Liver (tissue), 9 donors: Measurements from ENCODE around the gene PAK1. TPM values are rescaled to one million over a fixed set of nuclear protein-coding genes. Genes with fewer than 3 reads are reported as not detected.

Experiments used
- DNase-seq: peaks from one replicate; pipeline ENCODE4 v3.0.0-alpha.2; 2017; ENCODE audit warnings: low spot score
- H3K27ac ChIP-seq, 2 donors: one replicate each; pipeline ENCODE4 v1.7.0; 2013; ENCODE audit warnings: inconsistent platforms in 2 of 2, low read length in 2 of 2, control low read depth in 1 of 2, low read depth in 1 of 2, mild to moderate bottlenecking in 1 of 2
- H3K27me3 ChIP-seq, 4 donors: one replicate each; pipeline versions ENCODE4 v1.6.1 to v1.7.0; 2013; ENCODE audit warnings: low read length in 3 of 4, inconsistent platforms in 1 of 4, mild to moderate bottlenecking in 1 of 4, moderate library complexity in 1 of 4; ENCODE audit not compliant: control insufficient read depth in 4 of 4, insufficient read depth in 4 of 4
- H3K36me3 ChIP-seq, 4 donors: one replicate each; pipeline versions ENCODE4 v1.6.1 to v1.7.0; 2013; ENCODE audit warnings: low read length in 3 of 4, mild to moderate bottlenecking in 3 of 4, low read depth in 1 of 4, moderate library complexity in 1 of 4; ENCODE audit not compliant: control insufficient read depth in 4 of 4, insufficient read depth in 3 of 4
- H3K4me1 ChIP-seq, 4 donors: one replicate each; pipeline versions ENCODE4 v1.6.1 to v1.7.0; 2013; ENCODE audit warnings: low read length in 3 of 4, mild to moderate bottlenecking in 3 of 4, moderate library complexity in 1 of 4; ENCODE audit not compliant: control insufficient read depth in 4 of 4, insufficient read depth in 4 of 4
- H3K4me3 ChIP-seq, 3 donors: one replicate each; pipeline versions ENCODE4 v1.6.1 to v1.7.0; 2013; ENCODE audit warnings: low read length in 3 of 3, control low read depth in 1 of 3, low read depth in 1 of 3, mild to moderate bottlenecking in 1 of 3
- H3K9ac ChIP-seq, 2 donors: one replicate each; pipeline ENCODE4 v1.7.0; 2013; ENCODE audit warnings: low read length in 2 of 2, mild to moderate bottlenecking in 2 of 2, moderate library complexity in 2 of 2, control low read depth in 1 of 2, low read depth in 1 of 2
- H3K9me3 ChIP-seq, 4 donors: one replicate each; pipeline versions ENCODE4 v1.6.1 to v1.7.0; 2013; ENCODE audit warnings: low read length in 3 of 4; ENCODE audit not compliant: control insufficient read depth in 4 of 4
- ATF3 ChIP-seq: IDR thresholded peaks from 2 replicates; pipeline ENCODE4 v1.6.1; 2016; ENCODE audit warnings: antibody characterized with exemption
- EGR1 ChIP-seq, 2 donors: IDR thresholded peaks; 2 replicates each; pipeline ENCODE4 v1.6.1; 2016 to 2018; ENCODE audit warnings: antibody characterized with exemption in 2 of 2, low read depth in 2 of 2
- FOXA1 ChIP-seq: IDR thresholded peaks from 2 replicates; pipeline ENCODE4 v1.6.1; 2016; ENCODE audit warnings: antibody characterized with exemption
- FOXA2 ChIP-seq: IDR thresholded peaks from 2 replicates; pipeline ENCODE4 v1.6.1; 2016; ENCODE audit warnings: antibody characterized with exemption
- GABPA ChIP-seq, 2 donors: IDR thresholded peaks in 1 of 2; conservative IDR thresholded peaks in 1 of 2; 2 replicates each; pipeline ENCODE4 v1.6.1; 2016; ENCODE audit warnings: antibody characterized with exemption in 2 of 2, mild to moderate bottlenecking in 1 of 2, moderate library complexity in 1 of 2
- HNF4A ChIP-seq, 2 donors: conservative IDR thresholded peaks; 2 replicates each; pipeline ENCODE4 v1.6.1; 2016; ENCODE audit warnings: antibody characterized with exemption in 2 of 2, mild to moderate bottlenecking in 2 of 2
- HNF4G ChIP-seq: IDR thresholded peaks from 2 replicates; pipeline ENCODE4 v1.6.1; 2016; ENCODE audit warnings: antibody characterized with exemption
- JUND ChIP-seq, 2 donors: IDR thresholded peaks; 2 replicates each; pipeline ENCODE4 v1.6.1; 2016; ENCODE audit warnings: antibody characterized with exemption in 2 of 2
- NR2F2 ChIP-seq: IDR thresholded peaks from 2 replicates; pipeline ENCODE4 v1.6.1; 2016; ENCODE audit warnings: antibody characterized with exemption
- RAD21 ChIP-seq, 2 donors: IDR thresholded peaks; 2 replicates each; pipeline ENCODE4 v1.6.1; 2016; ENCODE audit warnings: antibody characterized with exemption in 2 of 2, mild to moderate bottlenecking in 2 of 2
- REST ChIP-seq: IDR thresholded peaks from 2 replicates; pipeline ENCODE4 v1.6.1; 2016; ENCODE audit warnings: antibody characterized with exemption, mild to moderate bottlenecking
- RXRA ChIP-seq, 2 donors: IDR thresholded peaks; 2 replicates each; pipeline ENCODE4 v1.6.1; 2017 to 2018; ENCODE audit warnings: antibody characterized with exemption in 2 of 2, mild to moderate bottlenecking in 1 of 2
- SP1 ChIP-seq: IDR thresholded peaks from 2 replicates; pipeline ENCODE4 v1.6.1; 2018; ENCODE audit warnings: antibody characterized with exemption, mild to moderate bottlenecking
- TAF1 ChIP-seq: conservative IDR thresholded peaks from 2 replicates; pipeline ENCODE4 v1.6.1; 2016; ENCODE audit warnings: antibody characterized with exemption, mild to moderate bottlenecking
- YY1 ChIP-seq: IDR thresholded peaks from 2 replicates; pipeline ENCODE4 v1.6.1; 2016; ENCODE audit warnings: antibody characterized with exemption, mild to moderate bottlenecking
- ZBTB33 ChIP-seq: IDR thresholded peaks from 2 replicates; pipeline ENCODE4 v1.6.1; 2016; ENCODE audit warnings: antibody characterized with exemption
- WGBS: extraction: QIAGEN DNeasy Blood & Tissue Kit; methylation state at CpG from one replicate; pipeline ENCODE4 v1.1.7; 2013; 5-methylcytosine and 5-hydroxymethylcytosine counted together
- polyA plus RNA-seq, 2 donors: library from polyadenylated mRNA; stranded (reverse) in 1 of 2; unstranded in 1 of 2; fragments of 200-250 nt in 1 of 2; fragments of >200 nt in 1 of 2; fragmentation: Nextera tagmentation in 1 of 2; extraction: Ambion mirVana in 1 of 2; gene quantifications; one replicate each; pipeline versions ENCODE4 v1.2.1 to v1.2.3, GENCODE V29; 2013 to 2015
- total RNA-seq, 2 donors: library from RNA; depleted of rRNA; stranded (reverse); fragments of >200 nt; gene quantifications; one replicate each; pipeline ENCODE4 v1.2.3, GENCODE V29; 2014
- TF ChIP-seq, protein P1 (sequence below): fragments of 150-350 bp; IDR thresholded peaks from 2 replicates; pipeline ENCODE4 v1.5.1; 2017; ENCODE audit warnings: improper control_type of control experiment, low read depth, low read length; ENCODE audit not compliant: missing input control
- TF ChIP-seq, protein P2 (sequence below): IDR thresholded peaks from 2 replicates; pipeline ENCODE4 v1.6.1; 2016; ENCODE audit warnings: antibody characterized with exemption
- donor health status: healthy.
- donor health status: healthy.
- donor health status: healthy.
- donor health status: healthy.
- donor health status: healthy.

PAK1 gene
- total RNA-seq (10 to 100 TPM in 1 of 2 donors, 1 to 10 TPM in 1; 9.4 to 24.9 TPM), polyA plus RNA-seq (1 to 10 TPM; 3.6 to 5.5 TPM)

DNA sequence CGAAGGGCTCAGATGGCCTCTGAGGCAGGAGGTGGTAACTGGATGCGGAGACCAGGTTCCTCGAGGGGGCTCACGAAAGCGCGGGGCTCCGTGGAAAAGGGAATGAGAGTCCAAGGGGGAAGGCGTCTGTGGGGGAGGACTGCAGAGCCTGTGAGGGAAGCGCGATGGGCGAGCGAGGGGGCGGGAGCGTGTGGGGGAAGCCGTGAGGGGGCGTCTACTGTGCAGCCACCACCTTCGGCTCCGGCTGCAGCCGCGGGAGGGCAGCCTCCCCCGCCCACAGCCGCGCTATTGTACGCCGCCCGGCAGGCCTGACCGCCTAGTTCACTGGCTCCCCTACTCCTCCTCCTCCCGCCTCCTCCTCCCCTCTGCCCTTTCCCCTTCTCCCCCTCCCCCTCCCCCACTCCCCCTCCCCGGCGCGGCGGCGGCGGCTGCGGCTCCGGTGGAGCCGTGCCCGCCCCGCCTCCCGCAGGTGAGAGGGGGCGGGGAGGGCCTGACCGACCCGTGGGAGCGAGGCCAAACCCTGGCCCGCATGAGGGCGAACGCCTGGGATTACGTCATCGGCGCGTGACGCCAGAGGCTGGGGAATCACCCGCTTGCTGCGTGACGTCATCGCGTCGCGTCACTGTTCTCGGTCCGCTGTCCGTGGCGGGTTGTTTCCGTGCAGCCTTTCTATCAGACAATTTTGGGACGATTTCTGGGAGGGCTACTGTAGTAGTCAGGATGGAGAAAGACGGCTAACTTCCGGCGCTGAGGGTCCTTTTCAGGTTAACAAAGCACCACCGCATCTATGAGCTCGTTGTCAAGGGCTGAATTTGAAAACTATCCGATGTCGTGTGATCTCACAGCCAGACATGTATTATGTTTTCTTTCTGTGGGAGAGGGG is at the start of gene PAK1:
Gene PAK1 (minus strand): TSS at position 294 of the 883 bp plus-strand sequence. CDS start 81,574 bp downstream, outside the sequence.
- H3K9ac ChIP-seq: peak within 1 kb of the TSS; percentile 83 to 91
- peak; percentile 86 for DNase-seq
- H3K4me1 ChIP-seq: peaks cover 2 to 23% (median 10%) of the 10 kb centered on the region in 4 donors
- H3K36me3 ChIP-seq: no peaks in the 10 kb centered on the region
- H3K27me3 ChIP-seq: no peaks in the 10 kb centered on the region
- 1% methylated on average over 72 of the region's 72 CpGs for WGBS
- TF ChIP-seq REST (no peak), EGR1 (IDR thresholded peaks at IDR 0.05; ENCODE audit: low read depth in 2 of 2) (peak; percentile 22 to 40), RAD21 (IDR thresholded peaks at IDR 0.05) (peak in 1 of 2 donors; percentile 3), JUND (IDR thresholded peaks at IDR 0.05) (peak in 1 of 2 donors; percentile 54), ATF3 (peak; percentile 47)
- TF ChIP-seq, protein P1, sequence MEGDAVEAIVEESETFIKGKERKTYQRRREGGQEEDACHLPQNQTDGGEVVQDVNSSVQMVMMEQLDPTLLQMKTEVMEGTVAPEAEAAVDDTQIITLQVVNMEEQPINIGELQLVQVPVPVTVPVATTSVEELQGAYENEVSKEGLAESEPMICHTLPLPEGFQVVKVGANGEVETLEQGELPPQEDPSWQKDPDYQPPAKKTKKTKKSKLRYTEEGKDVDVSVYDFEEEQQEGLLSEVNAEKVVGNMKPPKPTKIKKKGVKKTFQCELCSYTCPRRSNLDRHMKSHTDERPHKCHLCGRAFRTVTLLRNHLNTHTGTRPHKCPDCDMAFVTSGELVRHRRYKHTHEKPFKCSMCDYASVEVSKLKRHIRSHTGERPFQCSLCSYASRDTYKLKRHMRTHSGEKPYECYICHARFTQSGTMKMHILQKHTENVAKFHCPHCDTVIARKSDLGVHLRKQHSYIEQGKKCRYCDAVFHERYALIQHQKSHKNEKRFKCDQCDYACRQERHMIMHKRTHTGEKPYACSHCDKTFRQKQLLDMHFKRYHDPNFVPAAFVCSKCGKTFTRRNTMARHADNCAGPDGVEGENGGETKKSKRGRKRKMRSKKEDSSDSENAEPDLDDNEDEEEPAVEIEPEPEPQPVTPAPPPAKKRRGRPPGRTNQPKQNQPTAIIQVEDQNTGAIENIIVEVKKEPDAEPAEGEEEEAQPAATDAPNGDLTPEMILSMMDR: no peak
- no peaks in the 10 kb centered on the region for H3K9me3 ChIP-seq
- H3K27ac ChIP-seq: peak within 1 kb of the TSS; percentile 72 to 94
- H3K4me3 ChIP-seq: peak within 1 kb of the TSS; percentile 74 to 91 (median 79)

DNA sequence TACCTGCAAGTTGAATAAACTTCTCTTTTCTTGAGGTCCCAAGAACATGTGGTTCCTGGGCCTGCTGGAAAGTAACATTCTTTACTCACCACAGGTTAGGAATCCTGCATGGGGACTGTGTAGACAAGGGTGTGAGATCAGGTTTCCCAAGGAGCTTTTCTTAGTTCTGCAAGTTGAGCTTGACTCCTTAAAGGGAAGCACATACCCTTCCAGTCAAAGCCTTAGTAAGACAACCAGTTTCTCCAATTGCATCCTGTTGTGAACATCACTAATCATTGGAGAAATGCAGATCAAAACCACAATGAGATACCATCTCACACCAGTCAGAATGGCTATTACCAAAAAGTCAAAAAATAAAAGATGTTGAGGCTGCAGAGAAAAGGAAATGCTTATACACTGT is 48.3 kb upstream of the PAK1 start:
- no peaks in the 10 kb centered on the region for H3K9me3 ChIP-seq
- no peaks in the 10 kb centered on the region for H3K27me3 ChIP-seq

More for the DNA sequence above, 48.3 kb upstream of the PAK1 start:
- TF ChIP-seq RXRA (IDR thresholded peaks at IDR 0.05) (no peak), ATF3 (no peak), FOXA1 (no peak), EGR1 (IDR thresholded peaks at IDR 0.05; ENCODE audit: low read depth in 2 of 2) (no peak), SP1 (no peak), ZBTB33 (no peak), JUND (IDR thresholded peaks at IDR 0.05) (no peak), YY1 (no peak), GABPA (IDR thresholded peaks at IDR 0.05 in 1 of 2, conservative IDR thresholded peaks at IDR 0.05 in 1 of 2) (no peak), TAF1 (no peak), FOXA2 (no peak), RAD21 (IDR thresholded peaks at IDR 0.05) (no peak), HNF4G (no peak), HNF4A (conservative IDR thresholded peaks at IDR 0.05) (no peak), REST (no peak), NR2F2 (no peak)
- TF ChIP-seq, protein P2, sequence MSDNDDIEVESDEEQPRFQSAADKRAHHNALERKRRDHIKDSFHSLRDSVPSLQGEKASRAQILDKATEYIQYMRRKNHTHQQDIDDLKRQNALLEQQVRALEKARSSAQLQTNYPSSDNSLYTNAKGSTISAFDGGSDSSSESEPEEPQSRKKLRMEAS: no peak
- H3K36me3 ChIP-seq: no peaks in the 10 kb centered on the region
- no peaks in the 10 kb centered on the region for H3K4me1 ChIP-seq
- H3K9ac ChIP-seq: no peak overlapping the region
- no peak for DNase-seq
- H3K27ac ChIP-seq: no peak overlapping the region
- H3K4me3 ChIP-seq: no peak overlapping the region
